Measurements from ENCODE around the gene NCKAP5. TPM values are rescaled to one million over a fixed set of nuclear protein-coding genes. Genes with fewer than 3 reads are reported as not detected.

The NCKAP5 gene
- total and polyA plus RNA-seq, 4 donors = 0.57 to 2.8 (median 2.4) TPM

- H3K9me3 ChIP-seq (ENCODE audit: control insufficient read depth in 4 of 4, low read length in 3 of 4) = no peaks in the 10 kb centered on the region
- no peak overlapping the region for H3K9ac ChIP-seq (ENCODE audit: low read depth in 1 of 2, low read length in 2 of 2)
- no peak overlapping the region for H3K27ac ChIP-seq (ENCODE audit: low read depth in 1 of 2, low read length in 2 of 2)
- no peak for TF ChIP-seq FOXA2 (IDR thresholded peaks at IDR 0.05)
- TF ChIP-seq ATF3 (IDR thresholded peaks at IDR 0.05) = no peak
- no peak for TF ChIP-seq HNF4G (IDR thresholded peaks at IDR 0.05)
- TF ChIP-seq NR2F2 (IDR thresholded peaks at IDR 0.05) = no peak
- no peak for TF ChIP-seq HNF4A (conservative IDR thresholded peaks at IDR 0.05)
- TF ChIP-seq EGR1 (IDR thresholded peaks at IDR 0.05; ENCODE audit: low read depth in 2 of 2) = no peak
- no peak for TF ChIP-seq GABPA (IDR thresholded peaks at IDR 0.05 in 1 of 2, conservative IDR thresholded peaks at IDR 0.05 in 1 of 2)
- TF ChIP-seq RAD21 (IDR thresholded peaks at IDR 0.05) = no peak
- TF ChIP-seq TAF1 (conservative IDR thresholded peaks at IDR 0.05) = no peak
- TF ChIP-seq JUND (IDR thresholded peaks at IDR 0.05) = no peak
- no peak for TF ChIP-seq MAX (IDR thresholded peaks at IDR 0.05)
- TF ChIP-seq YY1 (IDR thresholded peaks at IDR 0.05) = no peak
- TF ChIP-seq SP1 (IDR thresholded peaks at IDR 0.05) = no peak
- no peak for TF ChIP-seq RXRA (IDR thresholded peaks at IDR 0.05)
- H3K27me3 ChIP-seq (ENCODE audit: control insufficient read depth in 4 of 4, insufficient read depth in 4 of 4, low read length in 3 of 4) = no peaks in the 10 kb centered on the region
- 85% methylated on average over 5 of the region's 5 CpGs for WGBS
- H3K4me3 ChIP-seq (ENCODE audit: low read depth in 1 of 3, low read length in 3 of 3) = no peak overlapping the region
- no peaks in the 10 kb centered on the region for H3K36me3 ChIP-seq (ENCODE audit: control insufficient read depth in 4 of 4, insufficient read depth in 3 of 4, low read depth in 1 of 4, low read length in 3 of 4)
- H3K4me1 ChIP-seq (ENCODE audit: control insufficient read depth in 4 of 4, insufficient read depth in 4 of 4, low read length in 3 of 4) = no peaks in the 10 kb centered on the region
- no peak for DNase-seq (ENCODE audit: low spot score)
Measured at GRCh38 chr2:133072837-133073694, 495.2 kb downstream of the NCKAP5 start.

GRCh38 chr2:133063775-133064174 is 504.5 kb downstream of the NCKAP5 start:
- no peaks in the 10 kb centered on the region for H3K4me1 ChIP-seq (ENCODE audit: control insufficient read depth in 4 of 4, insufficient read depth in 4 of 4, low read length in 3 of 4)
- H3K27ac ChIP-seq (ENCODE audit: low read depth in 1 of 2, low read length in 2 of 2) = no peak overlapping the region
- no peaks in the 10 kb centered on the region for H3K36me3 ChIP-seq (ENCODE audit: control insufficient read depth in 4 of 4, insufficient read depth in 3 of 4, low read depth in 1 of 4, low read length in 3 of 4)
- H3K9ac ChIP-seq (ENCODE audit: low read depth in 1 of 2, low read length in 2 of 2) = no peak overlapping the region
- no peak overlapping the region for H3K4me3 ChIP-seq (ENCODE audit: low read depth in 1 of 3, low read length in 3 of 3)
- DNase-seq (ENCODE audit: low spot score) = no peak
- 39% methylated on average over 4 of the region's 4 CpGs for WGBS
- TF ChIP-seq TAF1 (conservative IDR thresholded peaks at IDR 0.05) (no peak), REST (IDR thresholded peaks at IDR 0.05) (peak; percentile 98)
- no peaks in the 10 kb centered on the region for H3K27me3 ChIP-seq (ENCODE audit: control insufficient read depth in 4 of 4, insufficient read depth in 4 of 4, low read length in 3 of 4)
- H3K9me3 ChIP-seq (ENCODE audit: control insufficient read depth in 4 of 4, low read length in 3 of 4) = no peaks in the 10 kb centered on the region
